K562 (cell line): ENCODE data around the gene MRPS15. TPM values are rescaled to one million over a fixed set of nuclear protein-coding genes. Genes with fewer than 3 reads are reported as not detected.

Source experiments
- ATAC-seq: fragments of 200-7000 bp; cut with Tn5 transposase; 3 replicates; pipeline ENCODE4 v1.9.1; 2020; ENCODE audit warnings: moderate library complexity
- BruUV-seq: library from RNA; stranded (reverse); fragments of 400-500 nt; replicated peaks from 2 replicates; lab custom pipeline; 2021; lab: Mats Ljungman, UMichigan
- CTCF ChIA-PET: fragments of 300-600 bp; formaldehyde crosslinking; extraction: SDS; loops from one replicate; lab custom pipeline; 2021; ENCODE audit warnings: low intra/inter-chr PET ratio; lab: Yijun Ruan, JAX
- POLR2A ChIA-PET: fragments of 300-600, 350-650 bp; sonication (Branson Sonifier 250); formaldehyde crosslinking; extraction: SDS; loops from one replicate; lab custom pipeline; 2021; ENCODE audit warnings: antibody characterized with exemption, inconsistent platforms; lab: Yijun Ruan, JAX
- DNase-seq, 4 experiments: peaks; one replicate each; pipeline versions ENCODE4 v3.0.0 to v3.0.0-alpha.2; 2011 to 2018; ENCODE audit warnings: low spot score in 3 of 4, mixed read lengths in 3 of 4; ENCODE audit errors: extremely low read depth in 1 of 4
- FAIRE-seq: peaks from 2 replicates; lab custom pipeline; 2011; peaks lifted over from hg19 to GRCh38; lab: Jason Lieb, UNC
- H2AFZ ChIP-seq: 2 replicates; pipeline ENCODE4 v1.6.0; 2011; ENCODE audit warnings: low read depth, low read length, control low read depth, inconsistent platforms
- H3K27ac ChIP-seq: fragments of 200-600 bp; 3 replicates; pipeline ENCODE4 v1.8.0; 2011; ENCODE audit warnings: low read depth, mild to moderate bottlenecking, control low read depth, inconsistent platforms, low read length, moderate library complexity, mixed read lengths; ENCODE audit errors: extremely low read depth
- H3K27me3 ChIP-seq, 2 experiments: fragments of 300-600 bp in 1 of 2; 2 replicates in 1 of 2; 3 replicates in 1 of 2; pipeline versions ENCODE4 v1.6.0 to v1.8.0; 2011; ENCODE audit warnings: inconsistent platforms in 2 of 2, low read length in 2 of 2, mild to moderate bottlenecking in 1 of 2, mixed read lengths in 1 of 2, moderate library complexity in 1 of 2; ENCODE audit not compliant: control insufficient read depth in 2 of 2, insufficient read depth in 2 of 2
- H3K36me3 ChIP-seq: fragments of 300-600 bp; 3 replicates; pipeline ENCODE4 v1.8.0; 2011; ENCODE audit warnings: mild to moderate bottlenecking, low read length, inconsistent platforms; ENCODE audit not compliant: control insufficient read depth, insufficient read depth
- H3K4me1 ChIP-seq, 2 experiments: fragments of 200-600 bp in 1 of 2; replicated peaks in 1 of 2; 2 replicates in 1 of 2; 3 replicates in 1 of 2; pipeline versions ENCODE4 v1.5.1 to v1.8.0; 2011; ENCODE audit warnings: inconsistent platforms in 2 of 2, low read length in 2 of 2, mild to moderate bottlenecking in 1 of 2, mixed read lengths in 1 of 2, moderate library complexity in 1 of 2; ENCODE audit not compliant: control insufficient read depth in 2 of 2, insufficient read depth in 2 of 2
- H3K4me2 ChIP-seq: 2 replicates; pipeline ENCODE4 v1.6.1; 2011; ENCODE audit warnings: low read length, control low read depth, inconsistent platforms, mixed read lengths; ENCODE audit not compliant: insufficient read depth
- H3K4me3 ChIP-seq: fragments of 200-600 bp; sonication (generic), shearing (Covaris generic); 2 replicates; pipeline ENCODE4 v1.5.1; 2016; ENCODE audit warnings: control low read depth, inconsistent platforms
- H3K79me2 ChIP-seq: fragments of 200-600 bp; 3 replicates; pipeline ENCODE4 v1.8.0; 2011; ENCODE audit warnings: low read length, inconsistent platforms; ENCODE audit not compliant: control insufficient read depth, insufficient read depth
- H3K9ac ChIP-seq, 2 experiments: 2 replicates each; pipeline versions ENCODE4 v1.6.0 to v1.6.1; 2011; ENCODE audit warnings: low read depth in 2 of 2, low read length in 2 of 2, control low read depth in 1 of 2, inconsistent platforms in 1 of 2, mild to moderate bottlenecking in 1 of 2, mixed read lengths in 1 of 2; ENCODE audit not compliant: insufficient read depth in 1 of 2
- H3K9me1 ChIP-seq: one replicate; pipeline ENCODE4 v1.6.0; 2011; ENCODE audit warnings: inconsistent platforms, mild to moderate bottlenecking, low read length, moderate library complexity; ENCODE audit not compliant: control insufficient read depth, insufficient read depth
- H3K9me3 ChIP-seq: replicated peaks from 2 replicates; pipeline ENCODE4 v1.5.1; 2011; ENCODE audit warnings: low read depth, low read length, inconsistent platforms; ENCODE audit not compliant: control insufficient read depth, insufficient read depth
- H4K20me1 ChIP-seq: replicated peaks from 2 replicates; pipeline ENCODE4 v1.6.1; 2011; ENCODE audit warnings: low read length, inconsistent platforms, mixed read lengths; ENCODE audit not compliant: control insufficient read depth, insufficient read depth
- ERF ChIP-seq: fragments of 450-650 bp; formaldehyde crosslinking; IDR thresholded peaks from 2 replicates; pipeline ENCODE4 v1.4.0; 2020; ENCODE audit warnings: mild to moderate bottlenecking, mixed read lengths
- HDAC3 ChIP-seq: fragments of 450-650 bp; IDR thresholded peaks from 2 replicates; pipeline ENCODE4 v1.6.1; 2018; ENCODE audit warnings: borderline replicate concordance, mild to moderate bottlenecking, moderate library complexity; ENCODE audit not compliant: partially characterized antibody
- NCOA6 ChIP-seq: fragments of 450-650 bp; IDR thresholded peaks from 2 replicates; pipeline ENCODE4 v1.6.1; 2017; ENCODE audit warnings: mild to moderate bottlenecking
- PHTF2 ChIP-seq: fragments of 250-450 bp; sonication (Bioruptor Pico); IDR thresholded peaks from 2 replicates; pipeline ENCODE4 v1.5.0; 2021; ENCODE audit warnings: mild to moderate bottlenecking
- SPI1 ChIP-seq: IDR thresholded peaks from 2 replicates; pipeline ENCODE4 v1.6.1; 2011; ENCODE audit warnings: low read depth, low read length, control low read depth, borderline replicate concordance
- XRCC3 ChIP-seq: fragments of 450-650 bp; IDR thresholded peaks from 2 replicates; pipeline ENCODE4 v1.6.1; 2017; ENCODE audit warnings: mild to moderate bottlenecking, moderate library complexity
- ZC3H11A ChIP-seq: IDR thresholded peaks from 2 replicates; pipeline ENCODE4 v1.6.1; 2012; ENCODE audit warnings: low read depth, low read length, improper control_type of control experiment
- ZNF165 ChIP-seq: fragments of 250-450 bp; sonication (Bioruptor Pico); IDR thresholded peaks from 2 replicates; pipeline ENCODE4 v1.4.0; 2020; ENCODE audit warnings: borderline replicate concordance
- ZZZ3 ChIP-seq: fragments of 450-650 bp; IDR thresholded peaks from 2 replicates; pipeline ENCODE4 v1.6.1; 2016; ENCODE audit warnings: antibody characterized with exemption, mild to moderate bottlenecking, moderate library complexity
- WGBS: fragments of 100-300 bp; shearing (Covaris generic); methylation state at CpG from one replicate; pipeline ENCODE4 v1.1.6; 2016; ENCODE audit warnings: low coverage, mixed read lengths; ENCODE audit not compliant: insufficient coverage; ENCODE audit errors: missing lambda C conversion rate; 5-methylcytosine and 5-hydroxymethylcytosine counted together
- in situ Hi-C: fragments of 300-500 bp; cut with MboI; formaldehyde crosslinking; loops from 4 replicates; pipeline ENCODE4 v1.15.0; 2018; ENCODE audit warnings: inconsistent platforms, mixed read lengths
- intact Hi-C: fragments of 100-400 bp; cut with micrococcal nuclease; formaldehyde crosslinking; loops from 2 replicates; pipeline ENCODE4 v1.14.2; 2022
- polyA plus RNA-seq, 8 experiments: library from polyadenylated mRNA; depleted of rRNA in 4 of 8; stranded (reverse) in 5 of 8; unstranded in 3 of 8; fragments of >200 nt; fragmentation: Nextera tagmentation in 2 of 8; fragmentation: Illumina TruSeq in 1 of 8; extraction: Ambion mirVana in 2 of 8; extraction: Trizol in 1 of 8; gene quantifications; 2 replicates each; pipeline versions ENCODE4 v1.2.1 to v1.2.3, GENCODE V29; 2011 to 2014; ENCODE audit warnings: inconsistent platforms in 1 of 8, missing spikeins in 1 of 8
- total RNA-seq, 7 experiments: library from RNA; depleted of rRNA in 6 of 7; stranded (reverse); fragments of >200 nt in 6 of 7; fragmentation: Illumina TruSeq in 2 of 7; extraction: Trizol in 2 of 7; gene quantifications; 2 replicates each; pipeline versions ENCODE4 v1.2.1 to v1.2.3, GENCODE V29; 2011 to 2021; ENCODE audit warnings: low replicate concordance in 1 of 7
- TF ChIP-seq, protein P1 (sequence below): fragments of 200-400 bp; formaldehyde crosslinking; IDR thresholded peaks from 2 replicates; pipeline ENCODE4 v1.6.1; 2017; ENCODE audit warnings: mild to moderate bottlenecking, low read depth, low read length, moderate library complexity
- TF ChIP-seq, protein P2 (sequence below): fragments of 250-450 bp; sonication (Bioruptor Pico); IDR thresholded peaks from 2 replicates; pipeline ENCODE4 v1.6.1; 2021; ENCODE audit warnings: mild to moderate bottlenecking
- TF ChIP-seq, protein P3 (sequence below): sonication (generic); formaldehyde crosslinking; IDR thresholded peaks from 2 replicates; pipeline ENCODE4 v1.8.1; 2022; ENCODE audit warnings: missing genetic modification reagents
- TF ChIP-seq, protein P4 (sequence below), 3 experiments: IDR thresholded peaks in 2 of 3; conservative IDR thresholded peaks in 1 of 3; 2 replicates each; pipeline ENCODE4 v1.5.1; 2011 to 2012; ENCODE audit warnings: low read length in 3 of 3, mild to moderate bottlenecking in 3 of 3, control low read depth in 2 of 3, improper control_type of control experiment in 1 of 3, inconsistent platforms in 1 of 3, low read depth in 1 of 3, mixed read lengths in 1 of 3, moderate library complexity in 1 of 3; ENCODE audit not compliant: insufficient read depth in 2 of 3
- TF ChIP-seq, protein P5 (sequence below): conservative IDR thresholded peaks from 2 replicates; pipeline ENCODE4 v1.6.1; 2011; ENCODE audit warnings: low read depth, mild to moderate bottlenecking, low read length; ENCODE audit not compliant: control insufficient read depth

Gene MRPS15
- total and polyA plus RNA-seq, 9 of the 15 experiments (the other 6 are each of a cell fraction or from before 2014, with no cell fraction given), result 62.9 to 286 (median 149) TPM

DNA sequence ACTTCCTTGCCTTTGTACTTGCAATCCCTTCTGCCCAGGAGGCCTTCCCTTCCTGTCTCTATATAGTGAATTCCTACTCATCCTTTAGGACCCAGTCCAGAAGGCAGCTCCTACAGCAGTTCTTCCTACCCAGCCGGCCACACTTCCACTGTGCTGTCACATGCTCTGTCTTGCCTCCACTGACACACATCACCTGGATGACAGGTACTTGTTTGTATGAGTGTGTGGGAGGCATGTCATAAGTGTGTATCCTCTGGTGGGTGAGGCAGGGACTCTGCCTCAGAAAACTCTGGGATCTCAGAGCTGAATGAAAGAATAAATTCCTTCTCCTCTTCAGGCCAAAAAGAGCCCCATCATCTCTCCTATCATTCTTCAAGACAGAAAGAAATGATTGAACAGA, 8.8 kb downstream of the MRPS15 start:
- intact Hi-C loops (no loop called here), in situ Hi-C loops (no loop called here)
- POLR2A ChIA-PET, result interaction anchor here (0.6 to 4.0 kb wide), 6 partner anchors 7 to 1633 kb away, joined by 3 to 37 read pairs (median 4); partner anchors contain the start of genes CSF3R and MRPS15
- FAIRE-seq, result no peak
- Histone ChIP-seq H3K4me3 (no peak overlapping the region), H3K9ac (no peak overlapping the region), H4K20me1 (no peaks in the 10 kb centered on the region), H3K27ac (no peak overlapping the region), H3K4me2 (no peak overlapping the region), H3K4me1 (peaks cover 13 to 17% of the 10 kb centered on the region in 2 experiments; a peak in 4 of 5 replicates), H3K9me3 (no peaks in the 10 kb centered on the region), H3K79me2 (no peaks in the 10 kb centered on the region), H3K27me3 (no peaks in the 10 kb centered on the region), H3K9me1 (no peaks in the 10 kb centered on the region), H3K36me3 (peaks cover 62% of the 10 kb centered on the region), H2AFZ (no peak overlapping the region)
- ATAC-seq, result no peak; the same call in 2 of the 3 replicates
- BruUV-seq, result no TSS peak
- WGBS, result 75% methylated on average over 1 of the region's 1 CpG
- CTCF ChIA-PET, result no interaction called here
- no peak for DNase-seq
- TF ChIP-seq, protein P1, sequence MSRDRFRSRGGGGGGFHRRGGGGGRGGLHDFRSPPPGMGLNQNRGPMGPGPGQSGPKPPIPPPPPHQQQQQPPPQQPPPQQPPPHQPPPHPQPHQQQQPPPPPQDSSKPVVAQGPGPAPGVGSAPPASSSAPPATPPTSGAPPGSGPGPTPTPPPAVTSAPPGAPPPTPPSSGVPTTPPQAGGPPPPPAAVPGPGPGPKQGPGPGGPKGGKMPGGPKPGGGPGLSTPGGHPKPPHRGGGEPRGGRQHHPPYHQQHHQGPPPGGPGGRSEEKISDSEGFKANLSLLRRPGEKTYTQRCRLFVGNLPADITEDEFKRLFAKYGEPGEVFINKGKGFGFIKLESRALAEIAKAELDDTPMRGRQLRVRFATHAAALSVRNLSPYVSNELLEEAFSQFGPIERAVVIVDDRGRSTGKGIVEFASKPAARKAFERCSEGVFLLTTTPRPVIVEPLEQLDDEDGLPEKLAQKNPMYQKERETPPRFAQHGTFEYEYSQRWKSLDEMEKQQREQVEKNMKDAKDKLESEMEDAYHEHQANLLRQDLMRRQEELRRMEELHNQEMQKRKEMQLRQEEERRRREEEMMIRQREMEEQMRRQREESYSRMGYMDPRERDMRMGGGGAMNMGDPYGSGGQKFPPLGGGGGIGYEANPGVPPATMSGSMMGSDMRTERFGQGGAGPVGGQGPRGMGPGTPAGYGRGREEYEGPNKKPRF, result no peak
- TF ChIP-seq PHTF2 (CRISPR knock-in tag), result no peak
- no peak for TF ChIP-seq ZNF165 (CRISPR knock-in tag)
- no peak for TF ChIP-seq SPI1
- no peak for TF ChIP-seq ZZZ3
- TF ChIP-seq, protein P2, sequence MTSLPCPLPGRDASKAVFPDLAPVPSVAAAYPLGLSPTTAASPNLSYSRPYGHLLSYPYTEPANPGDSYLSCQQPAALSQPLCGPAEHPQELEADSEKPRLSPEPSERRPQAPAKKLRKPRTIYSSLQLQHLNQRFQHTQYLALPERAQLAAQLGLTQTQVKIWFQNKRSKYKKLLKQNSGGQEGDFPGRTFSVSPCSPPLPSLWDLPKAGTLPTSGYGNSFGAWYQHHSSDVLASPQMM (CRISPR knock-in tag), result no peak
- TF ChIP-seq HDAC3, result no peak
- TF ChIP-seq, protein P3, sequence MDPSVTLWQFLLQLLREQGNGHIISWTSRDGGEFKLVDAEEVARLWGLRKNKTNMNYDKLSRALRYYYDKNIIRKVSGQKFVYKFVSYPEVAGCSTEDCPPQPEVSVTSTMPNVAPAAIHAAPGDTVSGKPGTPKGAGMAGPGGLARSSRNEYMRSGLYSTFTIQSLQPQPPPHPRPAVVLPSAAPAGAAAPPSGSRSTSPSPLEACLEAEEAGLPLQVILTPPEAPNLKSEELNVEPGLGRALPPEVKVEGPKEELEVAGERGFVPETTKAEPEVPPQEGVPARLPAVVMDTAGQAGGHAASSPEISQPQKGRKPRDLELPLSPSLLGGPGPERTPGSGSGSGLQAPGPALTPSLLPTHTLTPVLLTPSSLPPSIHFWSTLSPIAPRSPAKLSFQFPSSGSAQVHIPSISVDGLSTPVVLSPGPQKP (CRISPR knock-in tag), result no peak
- TF ChIP-seq, protein P4, sequence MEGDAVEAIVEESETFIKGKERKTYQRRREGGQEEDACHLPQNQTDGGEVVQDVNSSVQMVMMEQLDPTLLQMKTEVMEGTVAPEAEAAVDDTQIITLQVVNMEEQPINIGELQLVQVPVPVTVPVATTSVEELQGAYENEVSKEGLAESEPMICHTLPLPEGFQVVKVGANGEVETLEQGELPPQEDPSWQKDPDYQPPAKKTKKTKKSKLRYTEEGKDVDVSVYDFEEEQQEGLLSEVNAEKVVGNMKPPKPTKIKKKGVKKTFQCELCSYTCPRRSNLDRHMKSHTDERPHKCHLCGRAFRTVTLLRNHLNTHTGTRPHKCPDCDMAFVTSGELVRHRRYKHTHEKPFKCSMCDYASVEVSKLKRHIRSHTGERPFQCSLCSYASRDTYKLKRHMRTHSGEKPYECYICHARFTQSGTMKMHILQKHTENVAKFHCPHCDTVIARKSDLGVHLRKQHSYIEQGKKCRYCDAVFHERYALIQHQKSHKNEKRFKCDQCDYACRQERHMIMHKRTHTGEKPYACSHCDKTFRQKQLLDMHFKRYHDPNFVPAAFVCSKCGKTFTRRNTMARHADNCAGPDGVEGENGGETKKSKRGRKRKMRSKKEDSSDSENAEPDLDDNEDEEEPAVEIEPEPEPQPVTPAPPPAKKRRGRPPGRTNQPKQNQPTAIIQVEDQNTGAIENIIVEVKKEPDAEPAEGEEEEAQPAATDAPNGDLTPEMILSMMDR (IDR thresholded peaks at IDR 0.05 in 2 of 3, conservative IDR thresholded peaks at IDR 0.05 in 1 of 3; ENCODE audit: insufficient read depth in 2 of 3, low read depth in 1 of 3, low read length in 3 of 3), result no peak
- TF ChIP-seq, protein P5, sequence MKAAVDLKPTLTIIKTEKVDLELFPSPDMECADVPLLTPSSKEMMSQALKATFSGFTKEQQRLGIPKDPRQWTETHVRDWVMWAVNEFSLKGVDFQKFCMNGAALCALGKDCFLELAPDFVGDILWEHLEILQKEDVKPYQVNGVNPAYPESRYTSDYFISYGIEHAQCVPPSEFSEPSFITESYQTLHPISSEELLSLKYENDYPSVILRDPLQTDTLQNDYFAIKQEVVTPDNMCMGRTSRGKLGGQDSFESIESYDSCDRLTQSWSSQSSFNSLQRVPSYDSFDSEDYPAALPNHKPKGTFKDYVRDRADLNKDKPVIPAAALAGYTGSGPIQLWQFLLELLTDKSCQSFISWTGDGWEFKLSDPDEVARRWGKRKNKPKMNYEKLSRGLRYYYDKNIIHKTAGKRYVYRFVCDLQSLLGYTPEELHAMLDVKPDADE, result no peak
- TF ChIP-seq ERF (CRISPR knock-in tag), result no peak
- TF ChIP-seq XRCC3, result no peak
- TF ChIP-seq ZC3H11A, result no peak
- TF ChIP-seq NCOA6, result no peak
